B cell (primary cell): ENCODE measurements around the gene RREB1.

Experiments
- CTCF ChIP-seq: fragments of 200-600 bp; IDR thresholded peaks from one replicate; pipeline ENCODE4 v1.8.0; 2022; ENCODE audit warnings: antibody characterized with exemption, mild to moderate bottlenecking
- EZH2 ChIP-seq: IDR thresholded peaks from 2 replicates; pipeline ENCODE4 v1.6.1; 2012; ENCODE audit warnings: borderline replicate concordance, low read depth, mild to moderate bottlenecking, moderate library complexity, low read length; ENCODE audit not compliant: insufficient read depth, poor library complexity, severe bottlenecking

GRCh38 chr6:7127680-7128079 lies 19.9 kb downstream of the RREB1 start:
- TF ChIP-seq CTCF, result no peak
- TF ChIP-seq EZH2, result no peak
